K562 (cell line): ENCODE measurements around the gene TBL1XR1. TPM values are rescaled to one million over a fixed set of nuclear protein-coding genes. Genes with fewer than 3 reads are reported as not detected.

Experiments used
- ATAC-seq: fragments of 200-7000 bp; cut with Tn5 transposase; 3 replicates; pipeline ENCODE4 v1.9.1; 2020; ENCODE audit warnings: moderate library complexity
- BruUV-seq: library from RNA; stranded (reverse); fragments of 400-500 nt; replicated peaks from 2 replicates; lab custom pipeline; 2021; lab: Mats Ljungman, UMichigan
- CTCF ChIA-PET: fragments of 300-600 bp; formaldehyde crosslinking; extraction: SDS; loops from one replicate; lab custom pipeline; 2021; ENCODE audit warnings: low intra/inter-chr PET ratio; lab: Yijun Ruan, JAX
- POLR2A ChIA-PET: fragments of 300-600, 350-650 bp; sonication (Branson Sonifier 250); formaldehyde crosslinking; extraction: SDS; loops from one replicate; lab custom pipeline; 2021; ENCODE audit warnings: antibody characterized with exemption, inconsistent platforms; lab: Yijun Ruan, JAX
- DNase-seq, 4 experiments: peaks; one replicate each; pipeline versions ENCODE4 v3.0.0 to v3.0.0-alpha.2; 2011 to 2018; ENCODE audit warnings: low spot score in 3 of 4, mixed read lengths in 3 of 4; ENCODE audit errors: extremely low read depth in 1 of 4
- FAIRE-seq: peaks from 2 replicates; lab custom pipeline; 2011; peaks lifted over from hg19 to GRCh38; lab: Jason Lieb, UNC
- H2AFZ ChIP-seq: 2 replicates; pipeline ENCODE4 v1.6.0; 2011; ENCODE audit warnings: low read depth, low read length, control low read depth, inconsistent platforms
- H3K27ac ChIP-seq: fragments of 200-600 bp; 3 replicates; pipeline ENCODE4 v1.8.0; 2011; ENCODE audit warnings: low read depth, mild to moderate bottlenecking, control low read depth, inconsistent platforms, low read length, moderate library complexity, mixed read lengths; ENCODE audit errors: extremely low read depth
- H3K27me3 ChIP-seq, 2 experiments: fragments of 300-600 bp in 1 of 2; 2 replicates in 1 of 2; 3 replicates in 1 of 2; pipeline versions ENCODE4 v1.6.0 to v1.8.0; 2011; ENCODE audit warnings: inconsistent platforms in 2 of 2, low read length in 2 of 2, mild to moderate bottlenecking in 1 of 2, mixed read lengths in 1 of 2, moderate library complexity in 1 of 2; ENCODE audit not compliant: control insufficient read depth in 2 of 2, insufficient read depth in 2 of 2
- H3K36me3 ChIP-seq: fragments of 300-600 bp; 3 replicates; pipeline ENCODE4 v1.8.0; 2011; ENCODE audit warnings: mild to moderate bottlenecking, low read length, inconsistent platforms; ENCODE audit not compliant: control insufficient read depth, insufficient read depth
- H3K4me1 ChIP-seq, 2 experiments: fragments of 200-600 bp in 1 of 2; replicated peaks in 1 of 2; 2 replicates in 1 of 2; 3 replicates in 1 of 2; pipeline versions ENCODE4 v1.5.1 to v1.8.0; 2011; ENCODE audit warnings: inconsistent platforms in 2 of 2, low read length in 2 of 2, mild to moderate bottlenecking in 1 of 2, mixed read lengths in 1 of 2, moderate library complexity in 1 of 2; ENCODE audit not compliant: control insufficient read depth in 2 of 2, insufficient read depth in 2 of 2
- H3K4me2 ChIP-seq: 2 replicates; pipeline ENCODE4 v1.6.1; 2011; ENCODE audit warnings: low read length, control low read depth, inconsistent platforms, mixed read lengths; ENCODE audit not compliant: insufficient read depth
- H3K4me3 ChIP-seq: fragments of 200-600 bp; sonication (generic), shearing (Covaris generic); 2 replicates; pipeline ENCODE4 v1.5.1; 2016; ENCODE audit warnings: control low read depth, inconsistent platforms
- H3K79me2 ChIP-seq: fragments of 200-600 bp; 3 replicates; pipeline ENCODE4 v1.8.0; 2011; ENCODE audit warnings: low read length, inconsistent platforms; ENCODE audit not compliant: control insufficient read depth, insufficient read depth
- H3K9ac ChIP-seq, 2 experiments: 2 replicates each; pipeline versions ENCODE4 v1.6.0 to v1.6.1; 2011; ENCODE audit warnings: low read depth in 2 of 2, low read length in 2 of 2, control low read depth in 1 of 2, inconsistent platforms in 1 of 2, mild to moderate bottlenecking in 1 of 2, mixed read lengths in 1 of 2; ENCODE audit not compliant: insufficient read depth in 1 of 2
- H3K9me1 ChIP-seq: one replicate; pipeline ENCODE4 v1.6.0; 2011; ENCODE audit warnings: inconsistent platforms, mild to moderate bottlenecking, low read length, moderate library complexity; ENCODE audit not compliant: control insufficient read depth, insufficient read depth
- H3K9me3 ChIP-seq: replicated peaks from 2 replicates; pipeline ENCODE4 v1.5.1; 2011; ENCODE audit warnings: low read depth, low read length, inconsistent platforms; ENCODE audit not compliant: control insufficient read depth, insufficient read depth
- H4K20me1 ChIP-seq: replicated peaks from 2 replicates; pipeline ENCODE4 v1.6.1; 2011; ENCODE audit warnings: low read length, inconsistent platforms, mixed read lengths; ENCODE audit not compliant: control insufficient read depth, insufficient read depth
- BRD4 ChIP-seq: fragments of 200-600 bp; sonication (generic); IDR thresholded peaks from 2 replicates; pipeline ENCODE4 v1.6.1; 2017; ENCODE audit warnings: inconsistent platforms
- ERF ChIP-seq: fragments of 450-650 bp; formaldehyde crosslinking; IDR thresholded peaks from 2 replicates; pipeline ENCODE4 v1.4.0; 2020; ENCODE audit warnings: mild to moderate bottlenecking, mixed read lengths
- FUS ChIP-seq: fragments of 200-400 bp; formaldehyde crosslinking; optimal IDR thresholded peaks from 2 replicates; pipeline ENCODE3; 2017; ENCODE audit warnings: low read depth, low read length
- JUNB ChIP-seq: fragments of 450-650 bp; formaldehyde crosslinking; conservative IDR thresholded peaks from 2 replicates; pipeline ENCODE4 v1.4.0; 2020; ENCODE audit warnings: mild to moderate bottlenecking
- MBD1 ChIP-seq: fragments of 250-450 bp; sonication (Bioruptor Pico); IDR thresholded peaks from 2 replicates; pipeline ENCODE4 v1.8.0; 2022; ENCODE audit warnings: inconsistent platforms
- MYBL2 ChIP-seq, 2 experiments: fragments of 450-650 bp in 1 of 2; sonication (generic) in 1 of 2; formaldehyde crosslinking in 1 of 2; IDR thresholded peaks; 2 replicates each; pipeline versions ENCODE4 v1.6.1 to v1.8.1; 2017 to 2022; ENCODE audit warnings: borderline replicate concordance in 1 of 2, inconsistent platforms in 1 of 2, low read depth in 1 of 2, mild to moderate bottlenecking in 1 of 2, missing genetic modification reagents in 1 of 2, moderate library complexity in 1 of 2
- NCOA4 ChIP-seq: fragments of 450-650 bp; IDR thresholded peaks from 2 replicates; pipeline ENCODE4 v1.6.1; 2018; ENCODE audit warnings: mild to moderate bottlenecking; ENCODE audit not compliant: partially characterized antibody
- NFE2L1 ChIP-seq: fragments of 450-650 bp; IDR thresholded peaks from 2 replicates; pipeline ENCODE4 v1.6.1; 2016; ENCODE audit warnings: missing genetic modification characterization, low read depth, mild to moderate bottlenecking, missing compliant biosample characterization, moderate library complexity, borderline replicate concordance
- NONO ChIP-seq, 2 experiments: fragments of 200-400 bp in 1 of 2; fragments of 450-650 bp in 1 of 2; formaldehyde crosslinking in 1 of 2; IDR thresholded peaks; 2 replicates each; pipeline ENCODE4 v1.6.1; 2017; ENCODE audit warnings: low read depth in 2 of 2, mild to moderate bottlenecking in 2 of 2, moderate library complexity in 2 of 2, low read length in 1 of 2
- TEAD4 ChIP-seq, 2 experiments: sonication (generic) in 1 of 2; formaldehyde crosslinking in 1 of 2; IDR thresholded peaks; 2 replicates each; pipeline versions ENCODE4 v1.6.1 to v1.8.0; 2012 to 2022; ENCODE audit warnings: borderline replicate concordance in 1 of 2, inconsistent platforms in 1 of 2, low read length in 1 of 2, mild to moderate bottlenecking in 1 of 2, missing genetic modification reagents in 1 of 2
- ZNF23 ChIP-seq: fragments of 250-450 bp; sonication (Bioruptor Pico); IDR thresholded peaks from 2 replicates; pipeline ENCODE4 v1.4.0; 2020; ENCODE audit warnings: mild to moderate bottlenecking
- ZNF699 ChIP-seq: fragments of 250-450 bp; sonication (Bioruptor Pico); IDR thresholded peaks from 2 replicates; pipeline ENCODE4 v1.8.0; 2021; ENCODE audit warnings: mild to moderate bottlenecking, moderate library complexity; ENCODE audit not compliant: insufficient replicate concordance
- WGBS: fragments of 100-300 bp; shearing (Covaris generic); methylation state at CpG from one replicate; pipeline ENCODE4 v1.1.6; 2016; ENCODE audit warnings: low coverage, mixed read lengths; ENCODE audit not compliant: insufficient coverage; ENCODE audit errors: missing lambda C conversion rate; 5-methylcytosine and 5-hydroxymethylcytosine counted together
- in situ Hi-C: fragments of 300-500 bp; cut with MboI; formaldehyde crosslinking; loops from 4 replicates; pipeline ENCODE4 v1.15.0; 2018; ENCODE audit warnings: inconsistent platforms, mixed read lengths
- intact Hi-C: fragments of 100-400 bp; cut with micrococcal nuclease; formaldehyde crosslinking; loops from 2 replicates; pipeline ENCODE4 v1.14.2; 2022
- polyA plus RNA-seq, 8 experiments: library from polyadenylated mRNA; depleted of rRNA in 4 of 8; stranded (reverse) in 5 of 8; unstranded in 3 of 8; fragments of >200 nt; fragmentation: Nextera tagmentation in 2 of 8; fragmentation: Illumina TruSeq in 1 of 8; extraction: Ambion mirVana in 2 of 8; extraction: Trizol in 1 of 8; gene quantifications; 2 replicates each; pipeline versions ENCODE4 v1.2.1 to v1.2.3, GENCODE V29; 2011 to 2014; ENCODE audit warnings: inconsistent platforms in 1 of 8, missing spikeins in 1 of 8
- total RNA-seq, 7 experiments: library from RNA; depleted of rRNA in 6 of 7; stranded (reverse); fragments of >200 nt in 6 of 7; fragmentation: Illumina TruSeq in 2 of 7; extraction: Trizol in 2 of 7; gene quantifications; 2 replicates each; pipeline versions ENCODE4 v1.2.1 to v1.2.3, GENCODE V29; 2011 to 2021; ENCODE audit warnings: low replicate concordance in 1 of 7
- TF ChIP-seq, protein P1 (sequence below): fragments of 250-450 bp; sonication (Bioruptor Pico); IDR thresholded peaks from 2 replicates; pipeline ENCODE4 v1.8.0; 2022; ENCODE audit warnings: moderate library complexity, mild to moderate bottlenecking, inconsistent platforms
- TF ChIP-seq, protein P2 (sequence below): fragments of 450-650 bp; formaldehyde crosslinking; IDR thresholded peaks from 2 replicates; pipeline ENCODE4 v1.4.0; 2022; ENCODE audit warnings: missing genetic modification characterization
- TF ChIP-seq, protein P3 (sequence below): fragments of 450-650 bp; IDR thresholded peaks from one replicate; pipeline ENCODE4 v1.6.1; 2018; ENCODE audit warnings: mild to moderate bottlenecking, moderate library complexity; ENCODE audit not compliant: partially characterized antibody

The TBL1XR1 gene
- total and polyA plus RNA-seq, 9 of the 15 experiments (the other 6 are each of a cell fraction or from before 2014, with no cell fraction given) = 19.6 to 171 (median 83.3) TPM

- TF ChIP-seq TEAD4 (IDR thresholded peaks at IDR 0.05; ENCODE audit: low read length) (peak; percentile 71), TEAD4 (CRISPR knock-in tag; IDR thresholded peaks at IDR 0.05; ENCODE audit: borderline replicate concordance) (no peak), ERF (no peak), NCOA4 (no peak), NFE2L1 (tag) (no peak), JUNB (CRISPR knock-in tag) (no peak), MBD1 (CRISPR knock-in tag) (no peak)
- TF ChIP-seq, protein P1, sequence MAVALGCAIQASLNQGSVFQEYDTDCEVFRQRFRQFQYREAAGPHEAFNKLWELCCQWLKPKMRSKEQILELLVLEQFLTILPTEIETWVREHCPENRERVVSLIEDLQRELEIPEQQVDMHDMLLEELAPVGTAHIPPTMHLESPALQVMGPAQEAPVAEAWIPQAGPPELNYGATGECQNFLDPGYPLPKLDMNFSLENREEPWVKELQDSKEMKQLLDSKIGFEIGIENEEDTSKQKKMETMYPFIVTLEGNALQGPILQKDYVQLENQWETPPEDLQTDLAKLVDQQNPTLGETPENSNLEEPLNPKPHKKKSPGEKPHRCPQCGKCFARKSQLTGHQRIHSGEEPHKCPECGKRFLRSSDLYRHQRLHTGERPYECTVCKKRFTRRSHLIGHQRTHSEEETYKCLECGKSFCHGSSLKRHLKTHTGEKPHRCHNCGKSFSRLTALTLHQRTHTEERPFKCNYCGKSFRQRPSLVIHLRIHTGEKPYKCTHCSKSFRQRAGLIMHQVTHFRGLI (CRISPR knock-in tag) = no peak
Observed at GRCh38 chr3:177147790-177148189, 49.5 kb downstream of the TBL1XR1 start (continued).

DNA sequence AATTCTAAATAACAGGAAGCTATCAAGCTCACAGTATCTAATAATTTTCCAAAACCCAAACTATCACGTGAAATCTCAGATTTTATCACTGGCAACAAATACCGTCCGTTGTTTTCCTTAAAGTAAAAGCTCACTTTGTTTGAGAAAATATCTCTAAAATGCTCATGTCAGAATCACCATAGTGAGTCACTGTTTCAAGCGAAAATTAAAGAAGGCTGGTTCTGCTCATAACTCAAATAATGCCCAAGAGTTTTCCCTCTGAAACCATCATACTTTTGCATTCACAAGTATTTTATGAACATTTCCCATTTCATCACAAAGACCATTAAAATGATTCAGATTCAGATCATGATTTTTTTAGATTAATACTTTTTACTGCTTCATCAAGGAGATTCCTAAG lies 50.6 kb downstream of the TBL1XR1 start:
- Histone ChIP-seq H3K9ac (no peak overlapping the region), H3K36me3 (peaks cover 8% of the 10 kb centered on the region; the same call in 2 of the 3 replicates), H3K9me1 (peaks cover 4% of the 10 kb centered on the region), H3K4me2 (no peak overlapping the region), H3K9me3 (no peaks in the 10 kb centered on the region), H2AFZ (no peak overlapping the region), H4K20me1 (peaks cover 16% of the 10 kb centered on the region), H3K4me3 (no peak overlapping the region), H3K79me2 (peaks cover 100% of the 10 kb centered on the region), H3K27ac (no peak overlapping the region), H3K4me1 (peaks cover 24 to 33% of the 10 kb centered on the region in 2 experiments; a peak in 4 of 5 replicates), H3K27me3 (no peaks in the 10 kb centered on the region)
- DNase-seq (no peak), FAIRE-seq (no peak), ATAC-seq (no peak)
- POLR2A ChIA-PET = interaction anchor here (1.0 to 1.1 kb wide), 3 partner anchors 21 to 222 kb away, joined by 3 read pairs; no protein-coding TSS in a partner anchor
- 59% methylated on average over 4 of the region's 4 CpGs for WGBS
- CTCF ChIA-PET = no interaction called here
- in situ Hi-C loops = no loop called here
- intact Hi-C loops = loop anchor here (5.0 kb wide), 1 partner anchor 211 kb away; no protein-coding TSS in a partner anchor
- no TSS peak for BruUV-seq
- TF ChIP-seq, protein P2, sequence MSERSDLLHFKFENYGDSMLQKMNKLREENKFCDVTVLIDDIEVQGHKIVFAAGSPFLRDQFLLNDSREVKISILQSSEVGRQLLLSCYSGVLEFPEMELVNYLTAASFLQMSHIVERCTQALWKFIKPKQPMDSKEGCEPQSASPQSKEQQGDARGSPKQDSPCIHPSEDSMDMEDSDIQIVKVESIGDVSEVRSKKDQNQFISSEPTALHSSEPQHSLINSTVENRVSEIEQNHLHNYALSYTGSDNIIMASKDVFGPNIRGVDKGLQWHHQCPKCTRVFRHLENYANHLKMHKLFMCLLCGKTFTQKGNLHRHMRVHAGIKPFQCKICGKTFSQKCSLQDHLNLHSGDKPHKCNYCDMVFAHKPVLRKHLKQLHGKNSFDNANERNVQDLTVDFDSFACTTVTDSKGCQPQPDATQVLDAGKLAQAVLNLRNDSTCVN (CRISPR knock-in tag) = no peak
- no peak for TF ChIP-seq MYBL2 (IDR thresholded peaks at IDR 0.05; ENCODE audit: low read depth)
- no peak for TF ChIP-seq MYBL2 (CRISPR knock-in tag; IDR thresholded peaks at IDR 0.05; ENCODE audit: borderline replicate concordance)
- no peak for TF ChIP-seq NONO (IDR thresholded peaks at IDR 0.05; ENCODE audit: low read depth in 2 of 2, low read length in 1 of 2)
- no peak for TF ChIP-seq ZNF23
- no peak for TF ChIP-seq BRD4
- no peak for TF ChIP-seq FUS
- no peak for TF ChIP-seq ZNF699 (CRISPR knock-in tag)
- TF ChIP-seq, protein P3, sequence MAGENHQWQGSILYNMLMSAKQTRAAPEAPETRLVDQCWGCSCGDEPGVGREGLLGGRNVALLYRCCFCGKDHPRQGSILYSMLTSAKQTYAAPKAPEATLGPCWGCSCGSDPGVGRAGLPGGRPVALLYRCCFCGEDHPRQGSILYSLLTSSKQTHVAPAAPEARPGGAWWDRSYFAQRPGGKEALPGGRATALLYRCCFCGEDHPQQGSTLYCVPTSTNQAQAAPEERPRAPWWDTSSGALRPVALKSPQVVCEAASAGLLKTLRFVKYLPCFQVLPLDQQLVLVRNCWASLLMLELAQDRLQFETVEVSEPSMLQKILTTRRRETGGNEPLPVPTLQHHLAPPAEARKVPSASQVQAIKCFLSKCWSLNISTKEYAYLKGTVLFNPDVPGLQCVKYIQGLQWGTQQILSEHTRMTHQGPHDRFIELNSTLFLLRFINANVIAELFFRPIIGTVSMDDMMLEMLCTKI = no peak
